CD4-positive, alpha-beta T cell (primary cell): Measurements from ENCODE around the gene ARMH3. TPM values are rescaled to one million over a fixed set of nuclear protein-coding genes. Genes with fewer than 3 reads are reported as not detected.

Experiments
- ATAC-seq: fragments of 200-7000 bp; cut with Tn5 transposase; one replicate; pipeline ENCODE4 v1.10.0; 2022; ENCODE audit warnings: mild to moderate bottlenecking; ENCODE audit not compliant: poor library complexity
- CTCF ChIA-PET: fragments of 350-600 bp; sonication (Branson Sonifier 250); formaldehyde crosslinking; loops from one replicate; lab custom pipeline; 2021; ENCODE audit warnings: antibody characterized with exemption, inconsistent platforms; lab: Charles Lee
- POLR2A ChIA-PET: fragments of 350-600 bp; sonication (Branson Sonifier 250); formaldehyde crosslinking; loops from one replicate; lab custom pipeline; 2021; ENCODE audit warnings: antibody characterized with exemption, inconsistent platforms; lab: Charles Lee
- DNase-seq, 14 experiments: peaks; one replicate each; pipeline ENCODE4 v3.0.0-alpha.2; 2013 to 2020; ENCODE audit warnings: mixed read lengths in 2 of 14
- H3K27ac ChIP-seq, 2 donors: one replicate each; pipeline versions ENCODE4 v1.5.1 to v1.7.0; 2013; ENCODE audit warnings: low read length in 2 of 2, low read depth in 1 of 2, mild to moderate bottlenecking in 1 of 2
- H3K27me3 ChIP-seq, 2 experiments: 1 replicate in 1 of 2; 2 replicates in 1 of 2; pipeline versions ENCODE4 v1.6.1 to v1.7.0; 2013; ENCODE audit warnings: low read length in 2 of 2, control low read depth in 1 of 2, mild to moderate bottlenecking in 1 of 2, moderate library complexity in 1 of 2; ENCODE audit not compliant: insufficient read depth in 2 of 2, control insufficient read depth in 1 of 2
- H3K36me3 ChIP-seq: one replicate; pipeline ENCODE4 v1.6.1; 2013; ENCODE audit warnings: low read length, control low read depth; ENCODE audit not compliant: insufficient read depth
- H3K4me1 ChIP-seq: one replicate; pipeline ENCODE4 v1.6.1; 2013; ENCODE audit warnings: low read length, control low read depth; ENCODE audit not compliant: insufficient read depth
- H3K4me3 ChIP-seq: one replicate; pipeline ENCODE4 v1.5.1; 2013; ENCODE audit warnings: mild to moderate bottlenecking, low read length, moderate library complexity
- H3K9me3 ChIP-seq, 2 experiments: 1 replicate in 1 of 2; 2 replicates in 1 of 2; pipeline versions ENCODE4 v1.6.1 to v1.7.0; 2013; ENCODE audit warnings: low read length in 2 of 2, mild to moderate bottlenecking in 2 of 2, control low read depth in 1 of 2, moderate library complexity in 1 of 2; ENCODE audit not compliant: control insufficient read depth in 1 of 2, insufficient read depth in 1 of 2
- H3K27ac Mint-ChIP-seq: one replicate; pipeline ENCODE4 v1.8.0; 2020; ENCODE audit warnings: mixed read lengths
- H3K27me3 Mint-ChIP-seq: one replicate; pipeline ENCODE4 v1.8.0; 2021; ENCODE audit warnings: mixed read lengths
- H3K36me3 Mint-ChIP-seq: one replicate; pipeline ENCODE4 v1.8.0; 2021; ENCODE audit warnings: low read depth, mixed read lengths
- H3K4me1 Mint-ChIP-seq: one replicate; pipeline ENCODE4 v1.8.0; 2021; ENCODE audit warnings: low read depth, mixed read lengths
- H3K4me3 Mint-ChIP-seq: one replicate; pipeline ENCODE4 v1.8.0; 2020; ENCODE audit warnings: mild to moderate bottlenecking, mixed read lengths
- H3K9me3 Mint-ChIP-seq: one replicate; pipeline ENCODE4 v1.8.0; 2020; ENCODE audit warnings: mixed read lengths
- CTCF ChIP-seq: fragments of 200-600 bp; IDR thresholded peaks from one replicate; pipeline ENCODE4 v1.8.0; 2022; ENCODE audit warnings: antibody characterized with exemption, mild to moderate bottlenecking
- intact Hi-C, 2 experiments: fragments of 100-400 bp; cut with DNase I in 1 of 2; cut with micrococcal nuclease in 1 of 2; formaldehyde crosslinking; loops; one replicate each; pipeline versions ENCODE4 v1.15.1 to v1.9.0; 2023 to 2025; cut with DNase I, micrococcal nuclease
- total RNA-seq, 174 experiments: library from RNA in 2 of 174; stranded (reverse) in 2 of 174; gene quantifications; one replicate each; pipeline ENCODE4 v1.2.3 and lab custom pipeline; 2021 to 2026

Gene ARMH3
- total RNA-seq, 2 experiments from 2014 or later, result 17.7 to 18.9 TPM

DNA sequence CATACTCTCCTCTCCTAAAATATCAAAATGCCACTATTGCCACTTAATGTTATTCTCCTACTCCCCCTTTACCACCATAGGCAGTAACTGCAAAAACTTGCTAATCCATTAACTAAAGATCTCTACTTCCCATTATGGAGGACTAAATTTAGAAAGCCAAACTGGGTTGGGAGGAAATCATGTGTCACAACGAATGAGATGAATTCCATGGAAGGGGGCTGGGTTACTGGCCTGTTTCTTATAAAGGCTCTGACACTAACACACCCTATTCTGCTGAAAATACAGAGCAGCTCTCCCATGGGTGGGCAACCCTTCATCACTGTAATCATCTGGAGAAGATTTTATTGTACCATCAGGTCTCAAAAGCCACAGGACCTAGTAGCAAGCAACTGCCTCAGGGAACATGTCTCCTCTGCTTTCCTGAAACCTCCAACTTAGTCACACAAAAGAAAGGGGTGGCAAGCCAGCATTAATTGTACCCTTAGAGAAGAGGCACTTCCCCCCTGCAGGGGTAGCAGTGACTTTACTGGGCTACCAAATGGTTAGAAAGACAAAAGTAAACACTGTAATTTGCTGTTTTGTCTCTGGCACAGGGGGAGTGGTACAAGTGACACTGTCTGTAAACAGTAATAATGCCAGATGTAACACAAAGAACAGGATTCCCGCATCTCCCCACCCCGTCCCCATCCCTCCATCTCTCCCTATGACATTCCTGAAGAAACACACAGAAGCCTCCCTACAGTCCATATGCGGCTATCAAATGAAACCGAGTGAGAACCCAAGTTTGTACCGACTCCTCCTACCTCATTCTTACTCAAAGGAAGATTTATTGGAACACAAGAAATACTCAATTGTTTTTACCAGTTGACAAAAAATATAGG, 81.6 kb downstream of the ARMH3 start:
- no peak for TF ChIP-seq CTCF
- intact Hi-C loops, result no loop called here
- Histone ChIP-seq H3K4me1 (peaks cover 9% of the 10 kb centered on the region), H3K27ac (no peak overlapping the region), H3K36me3 (peaks cover 37% of the 10 kb centered on the region), H3K4me3 (no peak overlapping the region), H3K9me3 (no peaks in the 10 kb centered on the region), H3K27me3 (no peaks in the 10 kb centered on the region)
- no peak for DNase-seq
- H3K4me3 Mint-ChIP-seq, result peak overlapping the region; percentile 9
- H3K27me3 Mint-ChIP-seq, result no peaks in the 10 kb centered on the region
- H3K9me3 Mint-ChIP-seq, result no peaks in the 10 kb centered on the region
- ATAC-seq, result no peak
- H3K4me1 Mint-ChIP-seq, result peaks cover 21% of the 10 kb centered on the region
- H3K36me3 Mint-ChIP-seq, result peaks cover 72% of the 10 kb centered on the region
- peak overlapping the region; percentile 70 for H3K27ac Mint-ChIP-seq
- ChIA-PET POLR2A (no interaction called here), CTCF (interaction anchor here (0.7 kb wide), 1 partner anchor 9 kb away, joined by 3 read pairs; no protein-coding TSS in a partner anchor)

- Mint-ChIP-seq H3K36me3 (peaks cover 81% of the 10 kb centered on the region), H3K4me3 (no peak overlapping the region), H3K27ac (no peak overlapping the region), H3K9me3 (no peaks in the 10 kb centered on the region), H3K27me3 (no peaks in the 10 kb centered on the region), H3K4me1 (peaks cover 27% of the 10 kb centered on the region)
- intact Hi-C loops, result no loop called here
- Histone ChIP-seq H3K4me3 (no peak overlapping the region), H3K27ac (no peak overlapping the region), H3K4me1 (peaks cover 11% of the 10 kb centered on the region), H3K9me3 (no peaks in the 10 kb centered on the region), H3K27me3 (no peaks in the 10 kb centered on the region), H3K36me3 (peaks cover 37% of the 10 kb centered on the region)
- DNase-seq, result no peak
- no peak for ATAC-seq
- ChIA-PET POLR2A (interaction anchor here (2.0 kb wide), 1 partner anchor 10 kb away, joined by 5 read pairs; no protein-coding TSS in a partner anchor), CTCF (no interaction called here)
- no peak for TF ChIP-seq CTCF
Measured at GRCh38 chr10:101972761-101973160, 83.2 kb downstream of the ARMH3 start.

DNA sequence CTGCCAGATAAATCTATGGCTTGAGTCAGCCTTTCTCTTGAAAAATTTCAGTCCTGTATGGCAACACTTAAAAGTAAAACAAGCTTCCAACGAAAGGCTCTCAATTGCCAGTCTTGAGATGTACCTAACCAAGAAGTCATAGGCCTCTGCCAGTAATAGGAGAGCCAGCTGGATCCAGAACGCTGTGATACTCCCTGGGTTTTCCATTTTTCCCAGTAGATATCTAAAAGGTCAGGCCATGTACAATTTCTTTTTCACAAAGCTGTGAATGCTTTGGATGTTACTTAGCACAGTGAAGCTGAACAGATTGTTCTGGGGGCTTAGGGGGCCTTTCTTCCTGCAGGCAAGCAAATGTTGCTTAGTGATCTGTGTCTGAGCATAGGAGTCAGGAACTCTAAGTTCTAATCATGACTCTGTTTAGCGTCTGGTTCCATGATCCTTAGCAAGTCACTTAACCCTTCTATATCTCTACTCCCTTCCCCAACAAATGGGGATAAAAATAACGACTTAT, 86.5 kb downstream of the ARMH3 start:
- no peak for ATAC-seq
- Histone ChIP-seq H3K4me1 (peaks cover 9% of the 10 kb centered on the region), H3K36me3 (peaks cover 37% of the 10 kb centered on the region), H3K4me3 (no peak overlapping the region), H3K9me3 (no peaks in the 10 kb centered on the region), H3K27me3 (no peaks in the 10 kb centered on the region), H3K27ac (peak overlapping the region in 1 of 2 donors; percentile 18)
- Mint-ChIP-seq H3K36me3 (peaks cover 85% of the 10 kb centered on the region), H3K4me1 (peaks cover 27% of the 10 kb centered on the region), H3K9me3 (no peaks in the 10 kb centered on the region), H3K27ac (peak overlapping the region; percentile 25), H3K4me3 (no peak overlapping the region), H3K27me3 (no peaks in the 10 kb centered on the region)
- ChIA-PET POLR2A (interaction anchor here (1.2 kb wide), 1 partner anchor 151 kb away, joined by 3 read pairs; the partner anchor contains the start of gene OGA), CTCF (interaction anchor here (0.6 to 1.8 kb wide), 2 partner anchors 55 to 79 kb away, joined by 3 to 5 read pairs; no protein-coding TSS in a partner anchor)
- no peak for TF ChIP-seq CTCF
- no peak for DNase-seq
- intact Hi-C loops, result loop anchor here in 1 of 2 experiments (10.0 kb wide), 1 partner anchor 625 kb away; no protein-coding TSS in a partner anchor
